ENCODE data around the gene SFSWAP.
"Not testable (repeated sequence)": the region's sequence is repeated elsewhere in the genome, so short reads cannot be mapped to it uniquely, and the experiment has no call there.

The SFSWAP gene

GRCh38 chr12:131710464-131711457 is at the start of gene SFSWAP:
TSS of gene SFSWAP (plus strand) at chr12:131711090. CDS start at chr12:131711230, 140 bp downstream.
- FAIRE-seq = no peak

- not testable (repeated sequence) for FAIRE-seq
Observed at GRCh38 chr12:131661170-131661985, 49.5 kb upstream of the SFSWAP start.

- not testable (repeated sequence) for FAIRE-seq
Observed at GRCh38 chr12:131661986-131662288, 49.0 kb upstream of the SFSWAP start.

GRCh38 chr12:131662346-131662745 is 48.5 kb upstream of the SFSWAP start:
- not testable (repeated sequence) for FAIRE-seq

GRCh38 chr12:131665666-131666065 is 45.2 kb upstream of the SFSWAP start:
- not testable (repeated sequence) for FAIRE-seq

- FAIRE-seq = not testable (repeated sequence)
Observed at GRCh38 chr12:131666486-131666885, 44.4 kb upstream of the SFSWAP start.

GRCh38 chr12:131666978-131667601 is 43.8 kb upstream of the SFSWAP start:
- FAIRE-seq = not testable (repeated sequence)

- FAIRE-seq = no peak
Observed at GRCh38 chr12:131671276-131671675, 39.6 kb upstream of the SFSWAP start.

- no peak for FAIRE-seq
Observed at GRCh38 chr12:131671871-131672270, 39.0 kb upstream of the SFSWAP start.

GRCh38 chr12:131672311-131672940 is 38.5 kb upstream of the SFSWAP start:
- no peak for FAIRE-seq

- no peak for FAIRE-seq
Observed at GRCh38 chr12:131672941-131673887, 37.7 kb upstream of the SFSWAP start.

- FAIRE-seq = no peak
Observed at GRCh38 chr12:131673888-131674257, 37.0 kb upstream of the SFSWAP start.

GRCh38 chr12:131674373-131674772 is 36.5 kb upstream of the SFSWAP start:
- FAIRE-seq = no peak

- no peak for FAIRE-seq
Observed at GRCh38 chr12:131675126-131676080, 35.5 kb upstream of the SFSWAP start.

GRCh38 chr12:131676544-131676943 is 34.3 kb upstream of the SFSWAP start:
- no peak for FAIRE-seq

GRCh38 chr12:131677067-131677466 is 33.8 kb upstream of the SFSWAP start:
- not testable (repeated sequence) for FAIRE-seq

- no peak for FAIRE-seq
Observed at GRCh38 chr12:131677699-131678098, 33.2 kb upstream of the SFSWAP start.

- FAIRE-seq = not testable (repeated sequence)
Observed at GRCh38 chr12:131678389-131679181, 32.3 kb upstream of the SFSWAP start.

GRCh38 chr12:131679186-131679585 is 31.7 kb upstream of the SFSWAP start:
- not testable (repeated sequence) for FAIRE-seq

Data from G401.6 (cell line).